HG03060 (cell line): ENCODE results near the gene SIN3A.
"Not testable (repeated sequence)": the region's sequence is repeated elsewhere in the genome, so short reads cannot be mapped to it uniquely, and the experiment has no call there.

Experiments used
- ATAC-seq: cut with Tn5 transposase; IDR thresholded peaks from one replicate; pipeline ENCODE4 v1.9.1; 2021; ENCODE audit warnings: low read depth, moderate number of reproducible peaks; ENCODE audit not compliant: unreplicated experiment

SIN3A gene

GRCh38 chr15:75339531-75340240 is 111.8 kb downstream of the SIN3A start:
- ATAC-seq = no peak

- ATAC-seq = no peak
Measured at GRCh38 chr15:75338661-75339240, 112.7 kb downstream of the SIN3A start.

- ATAC-seq = no peak
Measured at GRCh38 chr15:75335705-75336355, 115.7 kb downstream of the SIN3A start, which contains the start of gene COMMD4. TSS of gene COMMD4 (plus strand) at chr15:75336063. CDS start at chr15:75336090, 27 bp downstream.

GRCh38 chr15:75335313-75335704 is 116.2 kb downstream of the SIN3A start:
- no peak for ATAC-seq

GRCh38 chr15:75333654-75334419 is 117.7 kb downstream of the SIN3A start:
- ATAC-seq = peak; percentile 53

GRCh38 chr15:75332093-75332492 is 119.4 kb downstream of the SIN3A start:
- ATAC-seq = not testable (repeated sequence)

- no peak for ATAC-seq
Measured at GRCh38 chr15:75329571-75329970, 121.9 kb downstream of the SIN3A start.

- no peak for ATAC-seq
Measured at GRCh38 chr15:75328493-75329314, 122.8 kb downstream of the SIN3A start.

- ATAC-seq = no peak
Measured at GRCh38 chr15:75327491-75327890, 124.0 kb downstream of the SIN3A start.

GRCh38 chr15:75327005-75327404 is 124.5 kb downstream of the SIN3A start:
- no peak for ATAC-seq

GRCh38 chr15:75325922-75326321 is 125.6 kb downstream of the SIN3A start:
- no peak for ATAC-seq

GRCh38 chr15:75321711-75322110 is 129.8 kb downstream of the SIN3A start:
- ATAC-seq = no peak
